ENCODE results near the gene TMC3.

- no peak for TF ChIP-seq CTCF (IDR thresholded peaks at IDR 0.05; ENCODE audit: low read depth, low read length)
- no peak for TF ChIP-seq EZH2phosphoT487 (IDR thresholded peaks at IDR 0.05; ENCODE audit: low read depth)
Observed at GRCh38 chr15:81304226-81304625, 69.8 kb downstream of the TMC3 start.
